GM12874 (cell line): Measurements from ENCODE around the gene RIMKLB.

Experiments
- TF ChIP-seq, protein P1 (sequence below): IDR thresholded peaks from 2 replicates; pipeline ENCODE4 v1.5.1; 2011; ENCODE audit warnings: low read depth, mild to moderate bottlenecking, control low read depth, low read length, moderate library complexity; ENCODE audit not compliant: insufficient read depth

Gene RIMKLB

GRCh38 chr12:8695116-8695515 is 2.7 kb upstream of the RIMKLB start:
- TF ChIP-seq, protein P1, sequence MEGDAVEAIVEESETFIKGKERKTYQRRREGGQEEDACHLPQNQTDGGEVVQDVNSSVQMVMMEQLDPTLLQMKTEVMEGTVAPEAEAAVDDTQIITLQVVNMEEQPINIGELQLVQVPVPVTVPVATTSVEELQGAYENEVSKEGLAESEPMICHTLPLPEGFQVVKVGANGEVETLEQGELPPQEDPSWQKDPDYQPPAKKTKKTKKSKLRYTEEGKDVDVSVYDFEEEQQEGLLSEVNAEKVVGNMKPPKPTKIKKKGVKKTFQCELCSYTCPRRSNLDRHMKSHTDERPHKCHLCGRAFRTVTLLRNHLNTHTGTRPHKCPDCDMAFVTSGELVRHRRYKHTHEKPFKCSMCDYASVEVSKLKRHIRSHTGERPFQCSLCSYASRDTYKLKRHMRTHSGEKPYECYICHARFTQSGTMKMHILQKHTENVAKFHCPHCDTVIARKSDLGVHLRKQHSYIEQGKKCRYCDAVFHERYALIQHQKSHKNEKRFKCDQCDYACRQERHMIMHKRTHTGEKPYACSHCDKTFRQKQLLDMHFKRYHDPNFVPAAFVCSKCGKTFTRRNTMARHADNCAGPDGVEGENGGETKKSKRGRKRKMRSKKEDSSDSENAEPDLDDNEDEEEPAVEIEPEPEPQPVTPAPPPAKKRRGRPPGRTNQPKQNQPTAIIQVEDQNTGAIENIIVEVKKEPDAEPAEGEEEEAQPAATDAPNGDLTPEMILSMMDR = no peak

DNA sequence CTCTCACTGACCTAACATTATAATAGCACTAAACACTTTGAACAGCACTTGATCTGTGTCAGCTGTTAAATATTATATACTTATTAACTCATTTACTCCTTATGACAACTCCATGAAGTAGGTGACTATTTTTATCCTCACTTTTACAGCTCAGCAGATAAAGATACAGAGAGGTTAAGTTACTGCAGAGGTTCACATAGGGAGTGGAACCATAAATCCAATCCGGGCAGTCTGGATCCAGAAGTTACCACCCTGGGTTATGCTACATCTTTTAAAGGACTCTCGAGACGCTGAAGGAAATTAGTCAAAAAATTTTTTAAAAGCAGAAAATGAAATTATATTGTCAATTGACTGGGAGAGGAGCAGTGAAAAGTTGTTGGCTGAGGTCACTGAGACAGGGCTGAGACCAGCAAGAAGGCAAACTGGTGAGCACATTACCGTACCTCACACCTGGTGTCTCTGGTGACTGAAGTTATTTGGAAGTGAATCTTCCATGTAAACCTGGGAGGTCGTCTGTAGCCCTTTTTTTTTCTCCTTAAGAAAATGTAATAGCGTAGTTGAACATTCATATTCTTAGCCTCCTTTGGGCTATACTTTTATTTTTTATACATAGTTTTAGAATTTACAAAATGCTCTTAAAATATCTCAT is 1.2 kb upstream of the RIMKLB start:
- TF ChIP-seq, protein P1 = no peak

DNA sequence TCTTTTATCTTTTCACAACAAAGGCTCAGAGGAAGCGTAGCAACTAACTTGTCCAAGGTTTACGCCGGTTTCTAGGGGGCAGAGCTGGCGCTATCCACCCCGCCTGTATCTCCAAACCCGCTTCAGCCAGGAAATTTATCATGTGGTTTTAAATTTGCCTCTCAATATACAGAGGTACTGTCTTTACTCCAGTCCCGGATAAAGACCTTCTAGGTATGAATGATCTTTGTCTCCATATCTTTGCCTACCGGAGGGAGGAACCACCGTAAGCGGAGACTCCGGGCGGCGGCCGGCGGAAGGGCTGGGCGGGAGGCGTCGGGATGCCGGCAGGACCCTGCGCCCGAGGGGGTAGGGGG is 693 bp upstream of the RIMKLB start:
- TF ChIP-seq, protein P1 = no peak

DNA sequence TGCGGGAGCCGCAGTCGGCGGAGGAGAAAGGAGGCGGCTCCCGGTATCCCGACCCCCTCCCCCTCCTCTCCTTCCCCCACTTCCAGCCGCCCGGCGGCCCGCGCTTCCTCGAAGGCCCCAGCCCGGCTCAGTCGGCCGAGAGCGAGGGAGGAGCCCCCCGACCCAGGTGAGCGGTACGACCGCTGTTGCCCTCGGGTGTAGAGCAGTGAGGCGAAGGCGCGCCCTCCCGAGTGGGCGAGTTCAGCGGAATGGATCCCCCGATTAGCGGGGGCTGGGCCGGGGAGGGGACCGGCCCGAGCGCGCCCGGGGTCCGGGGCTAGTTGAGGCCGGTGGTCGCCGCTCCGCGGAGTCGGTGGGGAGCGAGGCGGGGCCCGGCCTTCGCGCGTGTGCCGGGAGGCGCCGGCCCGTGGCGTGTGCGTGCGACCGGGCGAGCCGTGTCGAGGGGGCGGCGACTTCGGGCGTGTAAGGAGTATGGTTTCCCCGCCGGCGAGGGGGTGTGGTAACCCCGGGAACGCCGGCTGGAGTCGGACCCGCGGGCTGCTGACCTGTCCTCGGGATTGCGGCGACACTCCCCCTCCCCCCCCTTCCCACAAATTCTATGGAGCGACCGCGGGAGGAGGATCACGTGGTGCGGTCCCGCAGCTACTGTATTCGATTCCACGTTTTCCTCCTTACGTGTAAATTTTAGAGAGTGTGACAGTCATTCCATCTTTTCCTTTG is 501 bp downstream of the RIMKLB start:
- TF ChIP-seq, protein P1 = no peak

GRCh38 chr12:8698879-8699278 is 1.1 kb downstream of the RIMKLB start:
- TF ChIP-seq, protein P1 = no peak

GRCh38 chr12:8699714-8700113 is 1.9 kb downstream of the RIMKLB start:
- TF ChIP-seq, protein P1 = no peak

GRCh38 chr12:8701046-8701660 is 3.4 kb downstream of the RIMKLB start:
- TF ChIP-seq, protein P1 = no peak
